Right hindlimb (tissue), 1 donor: ENCODE measurements around the gene UBE2Q1.

ENCODE experiments used
- DNase-seq: peaks from one replicate; pipeline ENCODE4 v3.0.0-alpha.2; 2018

Gene UBE2Q1

GRCh38 chr1:154501423-154502065 is 56.9 kb downstream of the UBE2Q1 start:
- DNase-seq, result peak; percentile 35

DNA sequence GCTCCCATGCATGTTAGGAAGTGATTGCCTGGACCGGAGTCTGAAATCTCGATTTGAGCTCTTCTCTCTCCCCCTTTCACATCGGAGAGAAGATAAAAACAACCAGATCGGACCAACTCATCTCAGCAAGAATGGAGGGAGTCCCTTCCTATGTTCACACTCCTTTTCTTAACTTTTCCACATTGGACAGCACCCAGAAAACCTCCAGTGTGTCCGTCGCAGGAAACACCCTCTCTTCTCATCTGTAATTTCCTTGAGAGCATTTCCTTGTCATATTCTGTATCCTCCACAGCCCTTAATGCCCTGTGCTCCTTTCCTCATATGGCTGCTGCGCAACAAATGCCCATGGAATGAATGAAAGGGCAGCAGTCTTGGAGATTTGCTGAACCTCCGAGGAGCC is 57.9 kb downstream of the UBE2Q1 start:
- no peak for DNase-seq

DNA sequence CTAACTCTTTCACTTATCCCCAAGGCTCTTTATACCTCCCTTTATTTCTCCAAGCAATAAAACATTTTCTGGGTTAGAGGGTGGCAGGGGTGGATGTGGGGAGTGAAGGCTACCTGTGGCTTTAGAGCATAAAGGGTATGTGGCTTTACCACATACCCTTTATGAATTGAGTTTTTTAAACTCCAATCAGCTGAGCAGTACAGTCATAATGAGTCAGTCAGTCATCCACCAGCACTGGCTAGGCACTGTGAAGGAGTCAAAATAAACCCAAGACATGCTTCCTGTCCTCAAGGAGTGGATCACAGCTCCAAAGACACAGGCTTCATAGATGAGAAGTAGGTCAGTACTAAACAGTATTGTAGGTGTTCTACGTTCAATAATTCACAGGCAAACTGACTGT is 59.0 kb downstream of the UBE2Q1 start:
- no peak for DNase-seq
